ENCODE measurements around the gene TMX4. TPM values are rescaled to one million over a fixed set of nuclear protein-coding genes. Genes with fewer than 3 reads are reported as not detected.

TMX4 gene
- total RNA-seq, 1 experiment from 2014 or later = 12.0 TPM

- Histone ChIP-seq H3K36me3 (ENCODE audit: control insufficient read depth in 1 of 2, insufficient read depth in 2 of 2, low read length in 2 of 2) (no peaks in the 10 kb centered on the region; a peak in 1 of 4 replicates), H3K9ac (ENCODE audit: low read length) (no peak overlapping the region), H3K9me3 (ENCODE audit: control insufficient read depth in 1 of 2, insufficient read depth in 1 of 2, low read depth in 1 of 2, low read length in 2 of 2) (no peaks in the 10 kb centered on the region), H4K20me1 (ENCODE audit: insufficient read depth) (no peaks in the 10 kb centered on the region), H3K4me3 (replicated peaks in 1 of 2; ENCODE audit: low read depth in 1 of 2, low read length in 2 of 2) (no peak overlapping the region), H3K79me2 (ENCODE audit: insufficient read depth, low read length) (no peaks in the 10 kb centered on the region), H3K27me3 (ENCODE audit: insufficient read depth, low read length) (no peaks in the 10 kb centered on the region), H3K4me2 (ENCODE audit: low read length) (no peak overlapping the region), H3K4me1 (ENCODE audit: control insufficient read depth in 1 of 2, insufficient read depth in 2 of 2, low read length in 2 of 2) (no peaks in the 10 kb centered on the region), H3K27ac (ENCODE audit: low read depth, low read length) (no peak overlapping the region), H3K9me2 (ENCODE audit: insufficient read depth) (no peaks in the 10 kb centered on the region), H2AFZ (ENCODE audit: low read depth, low read length, poor library complexity, severe bottlenecking) (no peak overlapping the region)
- POLR2A ChIA-PET = no interaction called here
- ATAC-seq = no peak
- BruUV-seq (replicated peaks) = no TSS peak
- RAD21 ChIA-PET (ENCODE audit: low non-redundant PET in 1 of 2, low total read pairs in 2 of 2, uncharacterized antibody in 2 of 2, unreplicated experiment in 2 of 2) = no interaction called here
- intact Hi-C loops (cut with micrococcal nuclease) = no loop called here
- CTCF ChIA-PET = no interaction called here
- DNase-seq (ENCODE audit: low read depth, low spot score) = no peak
- TF ChIP-seq CTCF (IDR thresholded peaks at IDR 0.05 in 2 of 3, conservative IDR thresholded peaks at IDR 0.05 in 1 of 3; ENCODE audit: borderline replicate concordance in 1 of 3, insufficient read depth in 1 of 3, low read depth in 2 of 3, low read length in 2 of 3) (no peak), ELF1 (IDR thresholded peaks at IDR 0.05; ENCODE audit: borderline replicate concordance, low read depth) (no peak), FOSL1 (IDR thresholded peaks at IDR 0.05; ENCODE audit: low read depth) (no peak), REST (IDR thresholded peaks at IDR 0.05; ENCODE audit: low read depth) (no peak), MAX (IDR thresholded peaks at IDR 0.05) (no peak), ZFX (IDR thresholded peaks at IDR 0.05) (no peak), EZH2 (IDR thresholded peaks at IDR 0.05) (no peak), SRF (IDR thresholded peaks at IDR 0.05; ENCODE audit: low read depth) (no peak), ZBTB33 (IDR thresholded peaks at IDR 0.05; ENCODE audit: extremely low read depth, insufficient replicate concordance, low read length) (no peak), TCF7L2 (IDR thresholded peaks at IDR 0.05; ENCODE audit: borderline replicate concordance, extremely low read depth, insufficient read depth, insufficient read length) (no peak), SIN3A (IDR thresholded peaks at IDR 0.05; ENCODE audit: low read depth) (no peak), POLR2AphosphoS5 (IDR thresholded peaks at IDR 0.05; ENCODE audit: low read depth, low read length) (no peak)
Measured at GRCh38 chr20:8012724-8013123, 6.8 kb downstream of the TMX4 start.

Measured in HCT116 (cell line).